ENCODE data around the gene SH3RF3.

The SH3RF3 gene

DNA sequence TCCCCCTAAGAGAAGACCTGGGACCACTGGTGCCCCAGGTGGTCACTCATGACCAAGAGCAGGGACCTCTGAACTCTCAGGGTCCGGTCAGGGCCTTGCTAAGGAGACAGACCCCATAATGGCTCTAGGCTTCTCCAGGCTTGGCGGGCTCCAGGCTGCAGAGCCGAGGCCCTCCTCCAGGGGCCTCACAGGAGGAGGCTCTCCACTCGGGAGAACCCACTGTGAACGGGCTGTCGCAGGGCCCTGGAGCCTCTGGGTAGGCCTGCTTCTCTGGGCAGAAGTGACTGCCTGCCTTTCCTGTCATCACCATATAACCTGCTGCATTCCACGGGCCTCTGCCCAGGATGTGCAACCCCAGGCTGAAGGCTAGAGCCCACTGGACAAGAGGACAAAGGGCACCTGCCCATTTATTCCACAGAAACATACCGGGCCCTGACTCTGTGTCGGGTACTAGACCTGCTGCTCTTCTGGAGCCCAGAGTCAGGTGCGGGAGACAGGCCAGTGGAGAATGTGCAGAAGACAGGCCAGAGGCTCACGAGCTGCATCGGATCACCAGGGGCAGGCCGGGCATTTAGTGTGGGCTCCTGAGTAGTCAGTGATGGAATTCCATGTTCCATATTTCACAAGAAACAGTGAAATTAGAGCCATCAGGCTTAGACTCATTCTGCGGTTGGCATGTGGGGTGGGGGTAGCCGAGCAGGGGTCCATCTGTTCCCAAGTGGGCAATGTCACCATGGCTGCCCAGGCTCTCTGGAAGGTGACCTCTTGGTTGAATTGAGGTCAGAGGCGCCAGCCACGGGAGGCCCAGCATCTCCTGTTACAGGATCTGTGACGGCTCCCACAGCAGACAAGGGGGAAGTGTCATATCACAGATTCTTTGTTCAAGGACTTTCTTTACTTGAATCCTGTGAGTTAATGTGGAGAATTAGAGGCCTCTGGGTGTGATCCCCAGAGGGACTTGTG lies 220.8 kb downstream of the SH3RF3 start:
- FAIRE-seq = no peak
- TF ChIP-seq POLR2AphosphoS5 (IDR thresholded peaks at IDR 0.05; ENCODE audit: low read depth, low read length) (no peak), PAX5 (IDR thresholded peaks at IDR 0.05; ENCODE audit: insufficient read depth, low read length, severe bottlenecking) (no peak), POU2F2 (IDR thresholded peaks at IDR 0.05; ENCODE audit: low read depth, low read length) (no peak), TAF1 (IDR thresholded peaks at IDR 0.05; ENCODE audit: low read depth, low read length) (no peak), POLR2A (IDR thresholded peaks at IDR 0.05; ENCODE audit: low read depth, low read length) (no peak), SPI1 (IDR thresholded peaks at IDR 0.05; ENCODE audit: low read depth, low read length) (no peak)
- DNase-seq (ENCODE audit: insufficient read length, low spot score) = no peak

DNA sequence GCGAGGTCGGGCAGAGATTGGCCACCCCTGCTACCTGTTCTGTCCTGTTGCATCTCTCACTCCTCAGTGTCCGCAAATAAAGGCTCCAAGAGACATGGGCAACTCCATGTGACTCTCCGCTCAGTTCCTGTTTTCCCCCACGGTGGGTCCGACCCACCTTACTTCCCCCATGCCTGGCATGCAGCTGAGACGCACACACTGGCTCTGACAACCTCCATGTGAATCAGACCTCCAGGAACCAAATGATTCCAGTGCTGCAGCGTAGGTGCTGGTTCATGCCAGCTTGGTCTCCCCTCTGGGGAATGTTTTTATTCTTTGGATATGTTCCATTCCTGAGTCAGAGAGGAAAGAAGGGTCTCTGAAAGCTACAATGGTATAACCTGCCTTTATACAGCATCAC lies 221.5 kb downstream of the SH3RF3 start:
- no peak for DNase-seq (ENCODE audit: insufficient read length, low spot score)
- FAIRE-seq = no peak
- TF ChIP-seq POU2F2 (IDR thresholded peaks at IDR 0.05; ENCODE audit: low read depth, low read length) (no peak), POLR2A (IDR thresholded peaks at IDR 0.05; ENCODE audit: low read depth, low read length) (no peak), POLR2AphosphoS5 (IDR thresholded peaks at IDR 0.05; ENCODE audit: low read depth, low read length) (no peak), TAF1 (IDR thresholded peaks at IDR 0.05; ENCODE audit: low read depth, low read length) (no peak), SPI1 (IDR thresholded peaks at IDR 0.05; ENCODE audit: low read depth, low read length) (no peak), PAX5 (IDR thresholded peaks at IDR 0.05; ENCODE audit: insufficient read depth, low read length, severe bottlenecking) (no peak)

DNA sequence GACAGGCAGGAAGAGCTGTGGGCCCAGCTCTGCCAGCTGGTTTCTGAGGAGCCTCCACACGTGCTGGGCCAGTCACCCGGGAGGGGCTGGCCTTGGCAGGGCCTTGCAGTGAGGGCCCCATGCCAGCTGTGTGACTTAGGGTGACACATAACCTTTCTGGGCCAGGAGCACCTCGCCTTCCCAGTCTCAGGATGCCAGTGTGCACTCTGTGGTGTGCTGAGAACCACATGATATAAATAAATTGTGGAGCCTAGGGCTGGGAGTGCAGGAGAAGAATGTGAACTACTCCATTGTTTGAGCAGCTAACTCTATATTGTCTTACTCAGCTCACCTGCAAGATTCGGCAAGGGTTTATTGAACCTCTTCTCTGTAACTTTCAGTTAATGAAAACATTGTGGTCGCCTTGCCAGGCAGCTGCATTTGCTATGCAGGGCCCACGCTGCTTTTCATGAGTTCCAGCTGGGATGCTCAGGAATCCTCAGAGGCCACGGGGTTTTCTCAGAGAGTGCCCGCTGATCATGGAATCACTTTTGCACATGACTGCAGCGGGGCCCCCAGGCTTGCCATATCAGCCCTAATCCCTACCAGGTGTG lies 222.3 kb downstream of the SH3RF3 start:
- FAIRE-seq (no peak), DNase-seq (ENCODE audit: insufficient read length, low spot score) (no peak)
- TF ChIP-seq PAX5 (IDR thresholded peaks at IDR 0.05; ENCODE audit: insufficient read depth, low read length, severe bottlenecking) (no peak), SPI1 (IDR thresholded peaks at IDR 0.05; ENCODE audit: low read depth, low read length) (no peak), POLR2AphosphoS5 (IDR thresholded peaks at IDR 0.05; ENCODE audit: low read depth, low read length) (no peak), TAF1 (IDR thresholded peaks at IDR 0.05; ENCODE audit: low read depth, low read length) (no peak), POLR2A (IDR thresholded peaks at IDR 0.05; ENCODE audit: low read depth, low read length) (no peak), POU2F2 (IDR thresholded peaks at IDR 0.05; ENCODE audit: low read depth, low read length) (no peak)

DNA sequence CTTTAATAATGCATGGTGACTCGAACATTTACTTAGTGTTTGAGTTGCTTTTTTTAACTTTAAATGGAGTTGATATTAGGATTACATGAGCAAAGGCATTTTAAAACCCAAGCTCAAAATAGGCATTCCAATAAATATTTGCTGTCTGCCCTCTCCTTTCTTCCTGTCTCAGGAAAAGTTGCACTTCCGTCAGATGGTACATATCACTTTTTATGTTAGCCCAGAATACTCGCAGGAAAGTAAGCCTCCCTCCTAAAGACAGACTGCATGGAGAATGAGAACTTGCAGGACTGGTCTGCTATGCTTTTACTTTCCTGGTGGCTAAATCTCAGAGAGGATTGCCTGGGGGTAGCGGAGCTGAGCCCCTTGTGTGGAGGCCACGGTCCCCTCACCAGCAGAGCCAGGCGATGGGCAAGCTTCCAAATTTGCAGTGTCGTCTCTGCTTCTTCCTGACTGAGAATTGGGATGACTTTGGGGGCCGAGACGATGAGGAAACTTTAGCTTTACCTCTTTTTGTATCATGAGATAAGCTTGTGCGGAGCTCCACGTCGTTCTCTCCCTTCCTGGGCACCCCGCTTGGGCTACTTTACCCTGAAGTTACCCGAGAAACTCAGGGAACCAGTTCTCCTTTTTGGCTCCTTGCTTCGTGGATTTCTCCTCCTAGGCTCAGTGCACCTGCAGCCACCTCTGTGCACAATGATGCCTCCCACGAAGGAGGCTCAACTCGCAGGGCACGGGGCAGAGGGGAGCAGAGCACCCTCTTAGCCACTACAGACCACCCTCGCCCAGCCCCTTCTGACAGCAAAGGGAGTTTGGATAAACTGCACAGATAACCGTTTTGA lies 223.3 kb downstream of the SH3RF3 start:
- FAIRE-seq (no peak), DNase-seq (ENCODE audit: insufficient read length, low spot score) (no peak)
- TF ChIP-seq POU2F2 (IDR thresholded peaks at IDR 0.05; ENCODE audit: low read depth, low read length) (no peak), POLR2A (IDR thresholded peaks at IDR 0.05; ENCODE audit: low read depth, low read length) (no peak), SPI1 (IDR thresholded peaks at IDR 0.05; ENCODE audit: low read depth, low read length) (no peak), POLR2AphosphoS5 (IDR thresholded peaks at IDR 0.05; ENCODE audit: low read depth, low read length) (no peak), PAX5 (IDR thresholded peaks at IDR 0.05; ENCODE audit: insufficient read depth, low read length, severe bottlenecking) (no peak), TAF1 (IDR thresholded peaks at IDR 0.05; ENCODE audit: low read depth, low read length) (no peak)

DNA sequence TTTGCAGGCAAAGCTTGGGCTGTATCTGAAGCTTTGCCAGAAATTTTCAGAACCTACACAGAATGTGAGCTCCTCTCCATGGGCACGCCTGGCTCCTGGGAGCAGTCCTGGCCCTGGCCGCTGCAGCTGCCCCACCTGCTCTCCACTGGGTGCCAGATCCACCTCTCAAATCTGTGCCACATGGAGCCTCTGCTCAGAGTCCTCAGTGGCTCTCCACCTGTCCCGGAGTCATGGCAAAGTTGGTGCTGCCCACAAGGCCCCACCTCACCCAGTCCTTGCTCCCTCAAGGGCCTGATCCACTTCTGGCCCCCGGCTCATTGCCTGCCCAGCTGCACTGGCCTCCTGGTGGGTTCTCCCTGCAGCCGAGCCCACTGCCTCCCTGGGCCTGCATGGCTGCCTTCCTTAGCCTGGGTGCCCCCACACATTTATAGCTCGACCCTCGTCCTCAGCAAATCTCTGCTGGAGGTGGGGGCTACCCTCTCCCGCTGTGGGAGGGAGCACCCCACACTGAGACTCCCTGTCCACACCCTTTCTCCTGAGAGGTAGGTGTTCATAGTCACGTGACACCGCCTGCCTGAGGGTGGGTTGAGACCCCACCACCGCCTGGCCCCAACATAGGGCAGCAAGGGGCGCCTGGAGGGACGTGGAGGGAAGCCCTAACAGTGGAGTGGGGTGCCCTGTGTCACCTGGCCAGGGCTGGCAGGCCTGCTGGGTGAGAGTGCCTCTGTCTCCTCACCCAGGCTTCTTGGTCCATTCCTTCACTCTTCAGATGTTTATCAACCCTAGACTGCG lies 224.1 kb downstream of the SH3RF3 start:
- no peak for TF ChIP-seq POU2F2 (IDR thresholded peaks at IDR 0.05; ENCODE audit: low read depth, low read length)
- TF ChIP-seq POLR2A (IDR thresholded peaks at IDR 0.05; ENCODE audit: low read depth, low read length) = no peak
- TF ChIP-seq SPI1 (IDR thresholded peaks at IDR 0.05; ENCODE audit: low read depth, low read length) = no peak
- no peak for TF ChIP-seq POLR2AphosphoS5 (IDR thresholded peaks at IDR 0.05; ENCODE audit: low read depth, low read length)
- TF ChIP-seq PAX5 (IDR thresholded peaks at IDR 0.05; ENCODE audit: insufficient read depth, low read length, severe bottlenecking) = no peak
- no peak for TF ChIP-seq TAF1 (IDR thresholded peaks at IDR 0.05; ENCODE audit: low read depth, low read length)
- no peak for FAIRE-seq
- DNase-seq (ENCODE audit: insufficient read length, low spot score) = no peak

DNA sequence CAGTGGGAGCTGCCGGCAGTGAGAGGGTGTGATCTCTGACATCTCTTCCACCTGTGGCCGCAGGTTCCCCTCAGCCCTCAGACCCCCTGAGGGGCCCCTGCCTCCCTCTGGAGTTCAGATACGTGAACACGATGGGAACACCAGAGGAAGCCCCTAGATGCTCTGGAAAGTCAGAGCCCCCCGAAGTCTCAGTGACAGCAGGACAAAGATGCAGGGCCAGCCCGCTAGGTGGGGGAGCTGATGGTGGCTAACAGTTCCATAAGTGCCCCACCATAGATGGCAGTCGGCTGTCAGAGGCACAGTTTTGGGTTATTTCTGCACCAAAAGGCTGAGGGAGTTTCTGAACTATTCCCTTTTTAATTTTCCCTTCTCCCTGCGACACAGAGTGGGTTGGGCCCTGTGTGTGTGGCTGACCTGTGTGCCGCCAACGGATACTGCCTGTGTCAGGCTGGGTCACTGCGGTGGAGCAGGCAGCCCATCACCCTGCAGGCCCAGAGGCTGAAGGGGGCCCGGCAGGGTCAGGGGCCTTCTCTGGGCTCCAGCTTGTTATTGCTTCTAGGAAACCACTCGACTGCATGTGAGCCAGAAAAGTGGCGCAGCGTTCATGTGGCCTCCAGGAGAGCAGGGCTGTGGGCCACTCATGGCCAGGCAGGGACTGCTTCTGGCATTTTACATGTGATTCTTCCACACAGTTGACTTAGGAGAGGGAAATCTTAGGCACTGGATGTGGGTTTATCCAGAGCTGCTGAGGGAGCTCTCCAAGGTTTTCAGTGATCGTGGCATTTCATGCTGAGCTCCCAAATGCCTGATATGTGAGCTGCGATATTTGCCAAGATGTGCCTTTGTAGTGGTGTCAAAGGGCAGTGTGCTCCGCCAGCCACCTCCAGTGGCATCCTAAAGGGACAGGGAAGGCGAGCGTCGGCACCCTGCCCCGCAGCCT lies 225.1 kb downstream of the SH3RF3 start:
- no peak for DNase-seq (ENCODE audit: insufficient read length, low spot score)
- FAIRE-seq = no peak
- TF ChIP-seq POLR2AphosphoS5 (IDR thresholded peaks at IDR 0.05; ENCODE audit: low read depth, low read length) (no peak), POLR2A (IDR thresholded peaks at IDR 0.05; ENCODE audit: low read depth, low read length) (no peak), PAX5 (IDR thresholded peaks at IDR 0.05; ENCODE audit: insufficient read depth, low read length, severe bottlenecking) (no peak), TAF1 (IDR thresholded peaks at IDR 0.05; ENCODE audit: low read depth, low read length) (no peak), SPI1 (IDR thresholded peaks at IDR 0.05; ENCODE audit: low read depth, low read length) (no peak), POU2F2 (IDR thresholded peaks at IDR 0.05; ENCODE audit: low read depth, low read length) (no peak)

DNA sequence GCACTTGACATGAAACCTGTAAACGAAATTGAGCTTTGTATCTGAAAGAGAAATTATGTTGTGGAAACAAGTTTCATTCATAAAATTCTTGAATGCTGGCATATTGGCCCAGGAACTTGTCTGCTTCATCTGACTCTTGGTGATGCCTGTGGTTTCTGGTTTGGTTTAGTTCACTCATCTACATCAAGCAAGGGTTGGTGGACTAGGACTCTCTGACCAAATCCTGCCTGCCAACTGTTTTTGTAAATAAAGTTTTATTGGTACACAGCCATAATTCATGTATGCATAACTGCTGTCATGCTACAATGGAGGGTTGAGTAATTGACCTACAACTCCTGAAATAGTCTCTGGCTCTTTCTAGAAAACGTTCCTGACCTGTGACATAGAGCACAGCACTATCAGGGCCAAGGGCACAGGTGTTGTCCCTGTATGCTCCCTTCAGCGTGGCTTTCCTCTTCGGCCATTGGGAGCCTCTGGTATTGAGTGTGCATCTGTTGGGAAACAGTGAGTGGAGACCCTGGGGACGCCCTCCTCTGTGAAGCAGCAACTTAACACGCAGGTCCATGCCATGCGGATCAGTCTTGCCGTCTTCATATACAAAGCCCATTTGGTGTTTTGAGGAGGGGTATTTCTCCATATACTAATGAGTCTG lies 226.3 kb downstream of the SH3RF3 start:
- FAIRE-seq (no peak), DNase-seq (ENCODE audit: insufficient read length, low spot score) (no peak)
- TF ChIP-seq POLR2AphosphoS5 (IDR thresholded peaks at IDR 0.05; ENCODE audit: low read depth, low read length) (no peak), TAF1 (IDR thresholded peaks at IDR 0.05; ENCODE audit: low read depth, low read length) (no peak), POLR2A (IDR thresholded peaks at IDR 0.05; ENCODE audit: low read depth, low read length) (no peak), PAX5 (IDR thresholded peaks at IDR 0.05; ENCODE audit: insufficient read depth, low read length, severe bottlenecking) (no peak), SPI1 (IDR thresholded peaks at IDR 0.05; ENCODE audit: low read depth, low read length) (no peak), POU2F2 (IDR thresholded peaks at IDR 0.05; ENCODE audit: low read depth, low read length) (no peak)
